GM19452 (cell line): Measurements from ENCODE around the gene MBD5.

Experiments used
- ATAC-seq: cut with Tn5 transposase; IDR thresholded peaks from one replicate; pipeline ENCODE4 v1.9.1; 2021; ENCODE audit not compliant: unreplicated experiment

MBD5 gene

DNA sequence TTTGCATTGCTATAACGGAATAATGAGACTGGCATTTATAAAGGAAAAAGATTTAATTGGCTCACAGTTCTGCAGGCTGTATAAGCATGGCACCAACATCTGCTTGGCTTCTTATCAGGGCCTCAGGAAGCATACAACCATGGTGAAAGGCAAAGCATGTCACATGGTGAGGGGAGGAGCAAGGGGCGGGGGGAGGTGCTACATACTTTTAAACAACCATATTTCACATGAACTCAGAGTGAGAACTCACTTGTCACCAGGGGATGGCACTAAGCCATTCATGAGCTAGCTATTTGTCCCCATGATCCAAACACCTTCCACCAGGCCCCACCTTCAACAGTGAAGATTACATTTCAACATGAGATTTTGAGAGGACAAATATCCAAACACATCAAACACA is 188.7 kb downstream of the MBD5 start:
- no peak for ATAC-seq

DNA sequence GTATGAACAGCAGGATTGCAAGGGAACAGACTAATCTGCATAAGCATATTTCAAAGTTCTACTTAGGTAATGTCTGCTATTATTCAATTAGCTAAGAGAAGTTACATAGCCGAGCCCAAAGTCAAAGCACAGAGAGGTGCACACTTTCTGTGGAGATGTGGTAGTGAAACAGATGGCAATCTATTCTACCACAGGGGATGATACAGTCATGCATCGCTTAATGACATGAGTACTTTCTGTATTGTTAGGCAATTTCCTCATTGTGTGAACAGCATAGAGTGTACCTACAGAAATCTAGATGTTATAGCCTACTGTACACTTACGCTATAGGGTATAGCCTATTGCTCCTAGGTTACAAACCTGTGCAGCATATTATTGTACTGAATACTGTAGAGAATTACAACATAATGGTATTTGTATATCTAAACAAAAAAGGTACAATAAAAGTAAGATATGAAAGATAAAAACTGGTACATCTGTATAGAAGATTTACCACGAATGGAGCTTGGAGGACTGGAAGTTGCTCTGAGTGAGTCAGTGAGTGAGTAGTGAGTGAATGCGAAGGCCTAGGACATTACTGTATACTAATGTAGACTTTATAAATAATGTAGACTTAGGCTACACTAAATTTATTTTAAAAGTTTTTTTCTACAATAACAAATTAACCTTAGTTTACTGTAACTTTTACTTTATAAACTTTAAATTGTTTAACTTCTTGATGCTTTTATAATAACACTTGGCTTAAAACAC is 197.6 kb downstream of the MBD5 start:
- ATAC-seq, result no peak

- ATAC-seq, result no peak
Measured at GRCh38 chr2:148221166-148221565, 200.3 kb downstream of the MBD5 start.

- ATAC-seq, result no peak
Measured at GRCh38 chr2:148221926-148222325, 201.0 kb downstream of the MBD5 start.

DNA sequence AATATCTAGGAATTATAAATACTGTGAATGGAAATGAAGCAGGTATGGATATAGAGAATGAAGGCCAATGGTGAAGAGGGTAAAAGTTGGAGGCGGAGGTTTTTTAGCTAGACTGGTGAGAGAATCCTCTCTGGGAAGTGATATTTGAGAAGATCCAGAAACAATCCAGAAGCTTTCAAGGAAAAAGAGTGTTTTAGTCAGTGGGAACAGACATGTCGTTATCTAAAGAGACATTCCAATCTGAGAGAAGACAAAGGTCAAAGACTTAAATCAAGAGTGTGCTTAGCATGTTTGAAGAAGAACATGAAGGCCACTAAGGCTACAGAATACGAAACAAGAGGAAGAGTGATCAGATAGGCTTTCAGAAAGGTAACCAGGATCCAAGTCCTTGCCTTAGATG is 211.0 kb downstream of the MBD5 start:
- no peak for ATAC-seq

GRCh38 chr2:148234143-148234542 is 213.3 kb downstream of the MBD5 start:
- ATAC-seq, result no peak

DNA sequence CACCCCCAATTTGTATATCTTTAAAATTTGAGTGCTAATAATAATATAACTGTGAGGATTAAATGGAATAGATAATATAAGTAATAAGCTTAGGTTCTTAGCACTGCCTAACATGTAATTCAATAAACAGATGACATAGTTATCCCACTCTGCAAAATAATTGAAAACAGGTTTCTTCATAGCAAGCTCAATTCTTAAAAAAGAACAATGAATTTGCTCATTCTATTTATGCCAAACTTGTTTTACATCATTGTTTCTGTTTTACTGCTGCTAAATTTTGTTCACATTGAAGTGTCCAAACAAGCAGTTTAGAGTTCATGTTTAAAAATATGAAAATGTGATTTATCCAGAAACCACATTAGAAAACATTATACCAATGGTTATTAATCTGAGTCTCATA is 217.0 kb downstream of the MBD5 start:
- ATAC-seq, result no peak

DNA sequence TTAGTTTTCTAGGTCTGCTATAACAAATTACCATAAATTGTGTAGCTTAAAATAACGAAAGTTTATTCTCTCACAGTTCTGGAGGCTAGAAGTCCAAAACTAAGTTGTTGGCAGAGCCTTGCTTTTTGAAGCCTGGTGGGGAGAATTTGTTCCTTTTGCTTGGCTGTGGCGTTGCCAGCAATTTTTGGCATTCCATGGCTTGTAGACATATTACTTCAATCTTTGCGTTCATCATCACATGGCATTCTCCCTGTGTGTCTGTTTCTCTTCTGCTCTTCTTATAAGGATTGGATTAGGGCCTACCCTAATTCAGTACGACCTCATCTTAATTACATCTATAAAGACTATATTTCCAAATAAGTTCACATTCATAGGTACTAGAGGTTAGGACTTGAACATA is 217.7 kb downstream of the MBD5 start:
- no peak for ATAC-seq

- ATAC-seq, result no peak
Measured at GRCh38 chr2:148240838-148241237, 219.9 kb downstream of the MBD5 start.

GRCh38 chr2:148244593-148245292 is 223.9 kb downstream of the MBD5 start:
- no peak for ATAC-seq

GRCh38 chr2:148251993-148252392 is 231.1 kb downstream of the MBD5 start:
- no peak for ATAC-seq

- ATAC-seq, result no peak
Measured at GRCh38 chr2:148252646-148253045, 231.8 kb downstream of the MBD5 start.

DNA sequence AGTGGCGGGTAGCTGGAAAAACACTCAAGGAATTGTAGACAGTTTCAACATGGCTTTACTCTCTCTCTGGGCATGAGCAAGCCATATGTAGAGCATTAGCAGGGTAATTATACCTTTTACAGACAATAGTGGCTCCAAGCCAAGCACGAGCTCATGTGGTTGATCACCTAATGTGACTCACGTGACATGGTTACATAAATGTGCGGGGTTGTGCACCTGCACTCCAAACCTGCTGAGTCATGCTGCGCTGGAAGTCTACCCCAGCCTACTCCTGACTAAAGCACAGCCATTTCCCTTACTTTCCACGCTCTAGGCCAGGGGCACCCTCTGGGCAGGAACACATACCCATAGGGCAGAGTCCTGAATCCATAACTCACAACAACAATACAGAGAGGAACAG is 232.8 kb downstream of the MBD5 start:
- ATAC-seq, result no peak

DNA sequence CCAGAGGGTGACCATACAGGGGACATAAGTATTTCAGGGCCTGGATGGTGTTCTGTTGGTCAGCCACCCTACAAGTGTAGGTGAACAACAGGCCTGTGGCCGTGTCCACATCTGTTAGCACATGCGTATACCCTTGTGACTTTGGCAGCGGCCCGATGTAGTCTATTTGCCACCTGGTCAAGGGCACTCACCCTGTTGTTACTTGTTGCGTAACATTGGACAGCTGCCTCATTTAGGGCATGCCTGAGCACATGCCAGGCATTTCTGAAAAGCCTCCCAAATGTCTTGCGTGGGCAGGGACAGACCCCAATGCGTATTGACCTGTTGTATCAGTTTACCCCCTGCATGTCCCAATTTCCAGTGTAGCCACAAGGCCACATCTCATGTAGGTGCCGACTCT is 235.0 kb downstream of the MBD5 start:
- no peak for ATAC-seq

- no peak for ATAC-seq
Measured at GRCh38 chr2:148257276-148257675, 236.4 kb downstream of the MBD5 start.

GRCh38 chr2:148258124-148258523 is 237.2 kb downstream of the MBD5 start:
- no peak for ATAC-seq

DNA sequence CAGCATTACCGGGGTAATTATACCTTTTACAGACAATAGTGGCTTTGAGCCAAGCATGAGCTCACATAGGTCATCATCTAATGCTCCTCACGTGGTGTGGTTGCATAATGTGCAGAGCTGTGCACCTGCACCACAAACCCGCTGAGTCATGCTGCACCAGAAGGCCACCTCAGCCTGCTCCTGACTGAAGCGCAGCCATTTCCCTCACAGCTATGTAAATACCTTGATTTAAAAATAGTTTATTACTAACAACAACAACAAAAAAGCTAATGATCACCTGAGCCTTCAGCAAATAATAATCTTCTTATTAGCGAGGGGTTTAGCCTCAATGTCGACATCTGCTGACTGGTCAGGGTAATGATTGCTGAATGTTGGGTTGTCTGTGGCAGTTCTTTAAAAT is 238.8 kb downstream of the MBD5 start:
- no peak for ATAC-seq

DNA sequence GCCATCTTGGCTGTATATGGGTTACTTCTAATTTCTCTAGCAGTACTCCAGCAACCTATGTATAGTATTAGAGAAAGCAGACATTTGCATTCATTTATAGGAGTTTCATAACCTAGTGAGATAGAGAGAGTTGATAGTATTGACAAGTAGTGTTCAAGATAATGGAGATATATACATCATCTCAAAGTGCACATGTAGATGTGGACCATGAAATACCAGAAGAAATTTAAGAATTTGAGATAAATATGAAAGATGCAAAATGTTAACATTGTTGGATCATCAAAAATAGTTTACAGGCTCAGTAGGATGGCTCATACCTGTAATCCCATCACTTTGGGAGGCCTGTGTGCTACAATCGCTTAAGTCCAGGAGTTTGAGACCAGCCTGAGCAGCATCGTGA is 243.0 kb downstream of the MBD5 start:
- ATAC-seq, result no peak

- ATAC-seq, result no peak
Measured at GRCh38 chr2:148273158-148273691, 252.3 kb downstream of the MBD5 start.

DNA sequence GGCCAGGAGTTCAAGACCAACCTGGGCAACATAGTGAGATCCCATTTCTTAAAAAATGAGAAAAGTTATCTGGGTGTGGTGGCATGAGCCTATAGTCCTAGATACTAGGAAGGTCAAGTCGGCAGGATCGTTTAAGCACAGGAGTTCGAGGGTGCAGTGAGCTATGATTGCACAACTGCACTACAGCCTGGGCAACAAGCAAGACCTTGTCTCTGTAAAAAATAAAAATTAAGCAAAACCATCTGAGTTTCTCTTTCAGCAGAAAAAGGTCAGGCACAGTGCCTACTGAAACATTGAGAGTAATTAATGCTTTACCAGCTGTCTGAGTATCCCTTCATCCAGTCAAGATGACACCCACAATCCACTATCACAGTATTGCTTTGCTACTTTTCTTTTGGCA is 258.3 kb downstream of the MBD5 start:
- no peak for ATAC-seq

- no peak for ATAC-seq
Measured at GRCh38 chr2:148282201-148282600, 261.3 kb downstream of the MBD5 start.

DNA sequence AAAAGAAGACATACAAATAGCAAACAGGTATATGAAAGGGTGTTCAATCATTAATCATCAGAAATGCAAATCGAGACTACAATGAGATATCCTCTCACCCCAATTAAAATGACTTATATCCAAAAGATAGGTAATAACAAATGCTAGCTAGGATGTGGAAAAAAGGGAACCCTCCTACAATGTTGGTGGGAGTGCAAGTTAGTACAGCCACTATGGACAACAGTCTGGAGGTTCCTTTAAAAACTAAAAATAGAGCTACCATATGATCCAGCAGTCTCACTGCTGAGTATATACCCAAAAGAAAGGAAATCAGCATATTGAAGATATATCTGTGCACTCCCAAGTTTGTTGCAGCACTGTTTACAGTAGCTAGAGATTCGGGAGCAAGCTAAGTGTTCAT is 271.5 kb downstream of the MBD5 start:
- ATAC-seq, result no peak
